Peyer's patch (tissue), 4 donors: Measurements from ENCODE around the gene SOX6. TPM values are rescaled to one million over a fixed set of nuclear protein-coding genes. Genes with fewer than 3 reads are reported as not detected.
"Not testable (repeated sequence)": the region's sequence is repeated elsewhere in the genome, so short reads cannot be mapped to it uniquely, and the experiment has no call there.

Experiments used
- DNase-seq, 3 donors: peaks; one replicate each; pipeline ENCODE4 v3.0.0-alpha.2; 2017 to 2019
- H3K27ac ChIP-seq, 4 donors: fragments of 200-600 bp; sonication (generic); one replicate each; pipeline ENCODE4 v1.5.1; 2016 to 2019
- H3K27me3 ChIP-seq, 2 donors: fragments of 200-600 bp; sonication (generic); one replicate each; pipeline ENCODE4 v1.5.1; 2019
- H3K36me3 ChIP-seq, 3 donors: fragments of 200-600 bp; sonication (generic); one replicate each; pipeline ENCODE4 v1.5.1; 2016 to 2019
- H3K4me1 ChIP-seq, 4 donors: fragments of 200-600 bp; sonication (generic); one replicate each; pipeline ENCODE4 v1.5.1; 2016 to 2019
- H3K4me3 ChIP-seq, 4 donors: fragments of 200-600 bp; sonication (generic); 1 replicate in 3 of 4; 2 replicates in 1 of 4; pipeline ENCODE4 v1.5.1; 2016 to 2019; ENCODE audit warnings: mild to moderate bottlenecking in 1 of 4
- H3K9me3 ChIP-seq, 4 donors: fragments of 200-600 bp; sonication (generic); one replicate each; pipeline ENCODE4 v1.5.1; 2016 to 2019; ENCODE audit warnings: mild to moderate bottlenecking in 1 of 4
- CTCF ChIP-seq, 6 experiments: fragments of 450-650 bp in 4 of 6; fragments of 200-600 bp in 2 of 6; sonication (generic) in 1 of 6; IDR thresholded peaks; one replicate each; pipeline ENCODE4 v1.5.1; 2017 to 2019; ENCODE audit warnings: antibody characterized with exemption in 6 of 6, mild to moderate bottlenecking in 3 of 6, moderate library complexity in 1 of 6
- POLR2A ChIP-seq, 2 donors: fragments of 450-650 bp; IDR thresholded peaks; one replicate each; pipeline ENCODE4 v1.5.1; 2017; ENCODE audit warnings: antibody characterized with exemption in 2 of 2, mild to moderate bottlenecking in 2 of 2, moderate library complexity in 2 of 2
- total RNA-seq, 4 donors: library from RNA; depleted of rRNA; stranded (reverse); fragments of >200 nt; gene quantifications; one replicate each; pipeline ENCODE4 v1.1.0, GENCODE V29; 2016

The SOX6 gene
- total RNA-seq, 4 donors from 2014 or later: 144 to 205 (median 161) TPM

GRCh38 chr11:16154715-16155396 lies 201.5 kb downstream of the SOX6 start:
- Histone ChIP-seq H3K27me3 (no peaks in the 10 kb centered on the region), H3K27ac (no peak overlapping the region), H3K36me3 (no peaks in the 10 kb centered on the region), H3K9me3 (no peaks in the 10 kb centered on the region), H3K4me1 (no peaks in the 10 kb centered on the region), H3K4me3 (no peak overlapping the region)
- no peak for DNase-seq
- TF ChIP-seq CTCF (IDR thresholded peaks at IDR 0.05): no peak
- TF ChIP-seq POLR2A (IDR thresholded peaks at IDR 0.05): no peak

DNA sequence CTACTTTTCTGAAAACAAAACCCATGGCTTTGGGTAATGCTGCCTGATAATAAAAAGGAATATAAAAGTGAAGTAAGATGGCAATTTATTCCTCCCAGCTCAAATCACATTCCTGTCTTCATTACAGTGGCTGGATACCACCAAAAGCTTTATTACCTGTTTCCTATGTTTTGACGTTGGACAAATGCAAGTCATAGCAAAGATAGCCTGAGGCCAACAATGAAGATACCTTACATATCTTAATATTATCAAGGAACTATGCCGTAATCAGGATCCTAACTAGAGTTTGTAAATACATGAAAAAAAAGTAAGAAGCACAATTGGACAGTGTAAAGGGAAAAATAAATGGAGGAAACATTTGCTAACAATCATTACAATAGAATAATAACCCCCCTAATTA lies 202.4 kb downstream of the SOX6 start:
- Histone ChIP-seq H3K4me1 (no peaks in the 10 kb centered on the region), H3K9me3 (no peaks in the 10 kb centered on the region), H3K36me3 (no peaks in the 10 kb centered on the region), H3K4me3 (no peak overlapping the region), H3K27me3 (no peaks in the 10 kb centered on the region), H3K27ac (no peak overlapping the region)
- TF ChIP-seq CTCF (IDR thresholded peaks at IDR 0.05) (no peak), POLR2A (IDR thresholded peaks at IDR 0.05) (no peak)
- DNase-seq: no peak

DNA sequence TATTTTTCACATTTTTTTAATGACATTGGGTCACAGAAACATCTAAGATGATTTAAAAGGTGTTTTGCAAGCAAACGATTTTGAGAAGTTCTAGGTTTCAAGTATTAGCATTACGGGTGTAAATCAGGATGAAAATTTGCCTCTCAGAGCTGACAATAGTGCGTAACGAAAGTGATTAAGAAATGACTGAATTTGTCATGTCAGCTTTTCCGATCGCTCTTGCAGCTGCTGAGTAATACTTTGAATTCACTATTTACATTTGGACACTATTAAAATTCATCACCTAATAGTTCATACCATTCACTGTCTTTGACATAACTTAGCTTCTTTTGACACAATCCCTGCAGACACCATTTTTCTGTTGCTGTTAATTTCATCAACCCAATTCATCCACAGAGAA lies 205.2 kb downstream of the SOX6 start:
- no peaks in the 10 kb centered on the region for H3K36me3 ChIP-seq
- TF ChIP-seq POLR2A (IDR thresholded peaks at IDR 0.05): no peak
- TF ChIP-seq CTCF (IDR thresholded peaks at IDR 0.05): no peak
- H3K27ac ChIP-seq: no peak overlapping the region
- DNase-seq: no peak
- H3K27me3 ChIP-seq: no peaks in the 10 kb centered on the region
- no peak overlapping the region for H3K4me3 ChIP-seq
- no peaks in the 10 kb centered on the region for H3K9me3 ChIP-seq
- no peaks in the 10 kb centered on the region for H3K4me1 ChIP-seq

GRCh38 chr11:16149476-16149875 lies 206.9 kb downstream of the SOX6 start:
- no peak overlapping the region for H3K4me3 ChIP-seq
- H3K36me3 ChIP-seq: no peaks in the 10 kb centered on the region
- TF ChIP-seq CTCF (IDR thresholded peaks at IDR 0.05) (no peak), POLR2A (IDR thresholded peaks at IDR 0.05) (no peak)
- DNase-seq: no peak
- H3K4me1 ChIP-seq: no peaks in the 10 kb centered on the region
- H3K9me3 ChIP-seq: no peaks in the 10 kb centered on the region
- no peak overlapping the region for H3K27ac ChIP-seq
- H3K27me3 ChIP-seq: no peaks in the 10 kb centered on the region

- no peak for TF ChIP-seq POLR2A (IDR thresholded peaks at IDR 0.05)
- TF ChIP-seq CTCF (IDR thresholded peaks at IDR 0.05): no peak
- no peaks in the 10 kb centered on the region for H3K27me3 ChIP-seq
- no peaks in the 10 kb centered on the region for H3K9me3 ChIP-seq
- H3K27ac ChIP-seq: no peak overlapping the region
- H3K36me3 ChIP-seq: no peaks in the 10 kb centered on the region
- H3K4me1 ChIP-seq: no peaks in the 10 kb centered on the region
- no peak overlapping the region for H3K4me3 ChIP-seq
- DNase-seq: no peak
These were observed 207.9 kb downstream of the SOX6 start for GRCh38 chr11:16148301-16148931.

- not testable (repeated sequence) for H3K9me3 ChIP-seq, H3K36me3 ChIP-seq, DNase-seq, H3K4me1 ChIP-seq, H3K4me3 ChIP-seq, H3K27ac ChIP-seq, H3K27me3 ChIP-seq
These were observed 209.4 kb downstream of the SOX6 start for GRCh38 chr11:16146980-16147379.

GRCh38 chr11:16141614-16142013 lies 214.7 kb downstream of the SOX6 start:
- not testable (repeated sequence) for H3K27me3 ChIP-seq, H3K36me3 ChIP-seq, DNase-seq, H3K9me3 ChIP-seq, H3K4me1 ChIP-seq, H3K27ac ChIP-seq, H3K4me3 ChIP-seq

- H3K4me3 ChIP-seq, DNase-seq, H3K27ac ChIP-seq, H3K4me1 ChIP-seq, H3K36me3 ChIP-seq, H3K27me3 ChIP-seq, H3K9me3 ChIP-seq: not testable (repeated sequence)
These were observed 215.2 kb downstream of the SOX6 start for GRCh38 chr11:16141162-16141561.
